ENCODE data around the gene DLG2. TPM values are rescaled to one million over a fixed set of nuclear protein-coding genes. Genes with fewer than 3 reads are reported as not detected.

The DLG2 gene
- total RNA-seq, 1 experiment from 2014 or later = 17.5 TPM

DNA sequence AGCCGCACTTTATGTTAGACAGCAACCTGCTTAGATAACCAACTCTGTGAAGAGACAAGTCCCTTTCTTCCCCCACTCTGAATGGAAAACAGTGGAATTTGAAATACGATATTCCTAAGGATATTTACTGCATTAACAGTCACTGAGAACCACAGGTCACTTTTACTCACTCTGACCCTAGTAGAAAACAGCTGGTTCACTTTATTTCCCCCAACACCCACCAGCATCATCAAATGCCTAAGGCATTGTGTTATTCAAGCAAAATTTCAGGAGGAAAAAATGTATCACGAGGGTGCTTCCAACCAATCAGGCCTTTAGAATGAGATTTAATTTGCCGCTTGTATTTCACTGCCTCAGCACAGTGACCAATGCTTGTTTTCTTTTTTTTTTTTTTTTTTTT, 1206.9 kb downstream of the DLG2 start (continued):
- TF ChIP-seq FOXJ3 (CRISPR knock-in tag; IDR thresholded peaks at IDR 0.05; ENCODE audit: borderline replicate concordance) = no peak
- TF ChIP-seq NFATC4 (CRISPR knock-in tag; IDR thresholded peaks at IDR 0.05) = no peak

GRCh38 chr11:84419616-84420015, 1207.5 kb downstream of the DLG2 start:
- TF ChIP-seq TEAD1 (CRISPR knock-in tag; IDR thresholded peaks at IDR 0.05) (no peak), TP53 (CRISPR knock-in tag; IDR thresholded peaks at IDR 0.05) (no peak), SOX15 (CRISPR knock-in tag; IDR thresholded peaks at IDR 0.05) (no peak), AFF4 (CRISPR knock-in tag; IDR thresholded peaks at IDR 0.05; ENCODE audit: borderline replicate concordance) (no peak), SP1 (CRISPR knock-in tag; conservative IDR thresholded peaks at IDR 0.05) (no peak), PRDM15 (CRISPR knock-in tag; IDR thresholded peaks at IDR 0.05) (no peak), FOXK1 (CRISPR knock-in tag; IDR thresholded peaks at IDR 0.05) (no peak), CDX4 (CRISPR knock-in tag; IDR thresholded peaks at IDR 0.05; ENCODE audit: borderline replicate concordance) (no peak), ZMAT4 (CRISPR knock-in tag; IDR thresholded peaks at IDR 0.05) (no peak), JUN (CRISPR knock-in tag; IDR thresholded peaks at IDR 0.05) (no peak)
- TF ChIP-seq, protein P1, sequence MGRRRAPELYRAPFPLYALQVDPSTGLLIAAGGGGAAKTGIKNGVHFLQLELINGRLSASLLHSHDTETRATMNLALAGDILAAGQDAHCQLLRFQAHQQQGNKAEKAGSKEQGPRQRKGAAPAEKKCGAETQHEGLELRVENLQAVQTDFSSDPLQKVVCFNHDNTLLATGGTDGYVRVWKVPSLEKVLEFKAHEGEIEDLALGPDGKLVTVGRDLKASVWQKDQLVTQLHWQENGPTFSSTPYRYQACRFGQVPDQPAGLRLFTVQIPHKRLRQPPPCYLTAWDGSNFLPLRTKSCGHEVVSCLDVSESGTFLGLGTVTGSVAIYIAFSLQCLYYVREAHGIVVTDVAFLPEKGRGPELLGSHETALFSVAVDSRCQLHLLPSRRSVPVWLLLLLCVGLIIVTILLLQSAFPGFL (CRISPR knock-in tag; IDR thresholded peaks at IDR 0.05; ENCODE audit: borderline replicate concordance) = no peak
- TF ChIP-seq, protein P2, sequence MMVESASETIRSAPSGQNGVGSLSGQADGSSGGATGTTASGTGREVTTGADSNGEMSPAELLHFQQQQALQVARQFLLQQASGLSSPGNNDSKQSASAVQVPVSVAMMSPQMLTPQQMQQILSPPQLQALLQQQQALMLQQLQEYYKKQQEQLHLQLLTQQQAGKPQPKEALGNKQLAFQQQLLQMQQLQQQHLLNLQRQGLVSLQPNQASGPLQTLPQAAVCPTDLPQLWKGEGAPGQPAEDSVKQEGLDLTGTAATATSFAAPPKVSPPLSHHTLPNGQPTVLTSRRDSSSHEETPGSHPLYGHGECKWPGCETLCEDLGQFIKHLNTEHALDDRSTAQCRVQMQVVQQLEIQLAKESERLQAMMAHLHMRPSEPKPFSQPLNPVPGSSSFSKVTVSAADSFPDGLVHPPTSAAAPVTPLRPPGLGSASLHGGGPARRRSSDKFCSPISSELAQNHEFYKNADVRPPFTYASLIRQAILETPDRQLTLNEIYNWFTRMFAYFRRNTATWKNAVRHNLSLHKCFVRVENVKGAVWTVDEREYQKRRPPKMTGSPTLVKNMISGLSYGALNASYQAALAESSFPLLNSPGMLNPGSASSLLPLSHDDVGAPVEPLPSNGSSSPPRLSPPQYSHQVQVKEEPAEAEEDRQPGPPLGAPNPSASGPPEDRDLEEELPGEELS (CRISPR knock-in tag; IDR thresholded peaks at IDR 0.05) = no peak
- TF ChIP-seq, protein P3, sequence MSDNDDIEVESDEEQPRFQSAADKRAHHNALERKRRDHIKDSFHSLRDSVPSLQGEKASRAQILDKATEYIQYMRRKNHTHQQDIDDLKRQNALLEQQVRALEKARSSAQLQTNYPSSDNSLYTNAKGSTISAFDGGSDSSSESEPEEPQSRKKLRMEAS (CRISPR knock-in tag; IDR thresholded peaks at IDR 0.05) = no peak
- TF ChIP-seq, protein P4, sequence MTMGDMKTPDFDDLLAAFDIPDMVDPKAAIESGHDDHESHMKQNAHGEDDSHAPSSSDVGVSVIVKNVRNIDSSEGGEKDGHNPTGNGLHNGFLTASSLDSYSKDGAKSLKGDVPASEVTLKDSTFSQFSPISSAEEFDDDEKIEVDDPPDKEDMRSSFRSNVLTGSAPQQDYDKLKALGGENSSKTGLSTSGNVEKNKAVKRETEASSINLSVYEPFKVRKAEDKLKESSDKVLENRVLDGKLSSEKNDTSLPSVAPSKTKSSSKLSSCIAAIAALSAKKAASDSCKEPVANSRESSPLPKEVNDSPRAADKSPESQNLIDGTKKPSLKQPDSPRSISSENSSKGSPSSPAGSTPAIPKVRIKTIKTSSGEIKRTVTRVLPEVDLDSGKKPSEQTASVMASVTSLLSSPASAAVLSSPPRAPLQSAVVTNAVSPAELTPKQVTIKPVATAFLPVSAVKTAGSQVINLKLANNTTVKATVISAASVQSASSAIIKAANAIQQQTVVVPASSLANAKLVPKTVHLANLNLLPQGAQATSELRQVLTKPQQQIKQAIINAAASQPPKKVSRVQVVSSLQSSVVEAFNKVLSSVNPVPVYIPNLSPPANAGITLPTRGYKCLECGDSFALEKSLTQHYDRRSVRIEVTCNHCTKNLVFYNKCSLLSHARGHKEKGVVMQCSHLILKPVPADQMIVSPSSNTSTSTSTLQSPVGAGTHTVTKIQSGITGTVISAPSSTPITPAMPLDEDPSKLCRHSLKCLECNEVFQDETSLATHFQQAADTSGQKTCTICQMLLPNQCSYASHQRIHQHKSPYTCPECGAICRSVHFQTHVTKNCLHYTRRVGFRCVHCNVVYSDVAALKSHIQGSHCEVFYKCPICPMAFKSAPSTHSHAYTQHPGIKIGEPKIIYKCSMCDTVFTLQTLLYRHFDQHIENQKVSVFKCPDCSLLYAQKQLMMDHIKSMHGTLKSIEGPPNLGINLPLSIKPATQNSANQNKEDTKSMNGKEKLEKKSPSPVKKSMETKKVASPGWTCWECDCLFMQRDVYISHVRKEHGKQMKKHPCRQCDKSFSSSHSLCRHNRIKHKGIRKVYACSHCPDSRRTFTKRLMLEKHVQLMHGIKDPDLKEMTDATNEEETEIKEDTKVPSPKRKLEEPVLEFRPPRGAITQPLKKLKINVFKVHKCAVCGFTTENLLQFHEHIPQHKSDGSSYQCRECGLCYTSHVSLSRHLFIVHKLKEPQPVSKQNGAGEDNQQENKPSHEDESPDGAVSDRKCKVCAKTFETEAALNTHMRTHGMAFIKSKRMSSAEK (CRISPR knock-in tag; IDR thresholded peaks at IDR 0.05; ENCODE audit: borderline replicate concordance) = no peak
- ATAC-seq = no peak
- no peaks in the 10 kb centered on the region for H3K9me3 Mint-ChIP-seq
- H3K27ac Mint-ChIP-seq = no peak overlapping the region
- peaks cover 3% of the 10 kb centered on the region for H3K27me3 Mint-ChIP-seq (ENCODE audit: low read depth)
- CTCF ChIA-PET = no interaction called here
- POLR2A ChIA-PET = no interaction called here
- no peak for DNase-seq (ENCODE audit: low spot score)
- H3K4me3 Mint-ChIP-seq = no peak overlapping the region
- H3K36me3 Mint-ChIP-seq = no peaks in the 10 kb centered on the region
- peaks cover 23% of the 10 kb centered on the region for H3K4me1 Mint-ChIP-seq

Data from WTC11 (cell line).